ENCODE results near the gene L2HGDH.

GRCh38 chr14:50303744-50304471, 8.1 kb downstream of the L2HGDH start:
- TF ChIP-seq REST (IDR thresholded peaks at IDR 0.05; ENCODE audit: insufficient replicate concordance, low read depth) (no peak), CTCF (IDR thresholded peaks at IDR 0.05; ENCODE audit: insufficient read depth, low read length) (no peak)
